Endothelial cell of umbilical vein (primary cell): ENCODE data around the gene DAD1. TPM values are rescaled to one million over a fixed set of nuclear protein-coding genes. Genes with fewer than 3 reads are reported as not detected.
"Not testable (repeated sequence)": the region's sequence is repeated elsewhere in the genome, so short reads cannot be mapped to it uniquely, and the experiment has no call there.

ENCODE experiments used
- BruUV-seq: library from RNA; stranded (reverse); fragments of 400-500 nt; replicated peaks from 2 replicates; lab custom pipeline; 2021; lab: Mats Ljungman, UMichigan
- CTCF ChIA-PET: fragments of 300-600, 350-600 bp; sonication (Branson Sonifier 250); formaldehyde crosslinking; loops from one replicate; lab custom pipeline; 2021; ENCODE audit warnings: antibody characterized with exemption, inconsistent platforms; lab: Charles Lee
- POLR2A ChIA-PET: fragments of 300-600, 350-600 bp; sonication (Branson Sonifier 250); formaldehyde crosslinking; loops from one replicate; lab custom pipeline; 2021; ENCODE audit warnings: antibody characterized with exemption, inconsistent platforms; lab: Charles Lee
- DNase-seq: peaks from one replicate; pipeline ENCODE4 v3.0.0-alpha.2; 2011; ENCODE audit warnings: low read depth, low spot score
- FAIRE-seq: peaks from 2 replicates; lab custom pipeline; 2011; peaks lifted over from hg19 to GRCh38; lab: Jason Lieb, UNC
- H2AFZ ChIP-seq: 2 replicates; pipeline ENCODE4 v1.6.0; 2012; ENCODE audit warnings: low read depth, low read length, control low read depth, inconsistent platforms
- H3K27ac ChIP-seq: 2 replicates; pipeline ENCODE4 v1.5.1; 2011; ENCODE audit warnings: low read depth, mild to moderate bottlenecking, control low read depth, low read length, moderate library complexity; ENCODE audit not compliant: insufficient read depth
- H3K27me3 ChIP-seq, 2 experiments: 2 replicates each; pipeline versions ENCODE4 v1.6.0 to v1.6.1; 2011; ENCODE audit warnings: low read length in 2 of 2, mixed read lengths in 1 of 2; ENCODE audit not compliant: control insufficient read depth in 2 of 2, insufficient read depth in 2 of 2
- H3K36me3 ChIP-seq, 2 experiments: 2 replicates in 1 of 2; 3 replicates in 1 of 2; pipeline ENCODE4 v1.5.1; 2011; ENCODE audit warnings: low read length in 2 of 2, mild to moderate bottlenecking in 1 of 2, moderate library complexity in 1 of 2; ENCODE audit not compliant: control insufficient read depth in 2 of 2, insufficient read depth in 2 of 2; ENCODE audit errors: extremely low read depth in 1 of 2
- H3K4me1 ChIP-seq: 3 replicates; pipeline ENCODE4 v1.5.1; 2011; ENCODE audit warnings: mild to moderate bottlenecking, low read length; ENCODE audit not compliant: control insufficient read depth, insufficient read depth; ENCODE audit errors: extremely low read depth
- H3K4me2 ChIP-seq: 2 replicates; pipeline ENCODE4 v1.6.1; 2011; ENCODE audit warnings: low read length, control low read depth, mixed read lengths; ENCODE audit not compliant: insufficient read depth
- H3K4me3 ChIP-seq, 3 experiments: fragments of 200-600 bp in 1 of 3; sonication (generic), shearing (Covaris generic) in 1 of 3; replicated peaks in 1 of 3; 2 replicates each; pipeline ENCODE4 v1.5.1; 2011 to 2016; ENCODE audit warnings: control low read depth in 3 of 3, low read length in 3 of 3, mild to moderate bottlenecking in 2 of 3, inconsistent platforms in 1 of 3, low read depth in 1 of 3, moderate library complexity in 1 of 3; ENCODE audit not compliant: insufficient read depth in 1 of 3
- H3K79me2 ChIP-seq: 2 replicates; pipeline ENCODE4 v1.6.0; 2012; ENCODE audit warnings: low read length, inconsistent platforms; ENCODE audit not compliant: control insufficient read depth, insufficient read depth
- H3K9ac ChIP-seq: replicated peaks from 2 replicates; pipeline ENCODE3; 2011; ENCODE audit warnings: low read length, control low read depth; ENCODE audit not compliant: insufficient read depth; ENCODE audit errors: extremely low read depth
- H3K9me1 ChIP-seq: replicated peaks from 3 replicates; pipeline ENCODE4 v1.6.0; 2011; ENCODE audit warnings: mild to moderate bottlenecking, low read length; ENCODE audit not compliant: control insufficient read depth, insufficient read depth; ENCODE audit errors: extremely low read depth
- H3K9me3 ChIP-seq: replicated peaks from 2 replicates; pipeline ENCODE4 v1.5.1; 2012; ENCODE audit warnings: low read length, inconsistent platforms; ENCODE audit not compliant: control insufficient read depth, insufficient read depth
- H4K20me1 ChIP-seq: replicated peaks from 2 replicates; pipeline ENCODE3; 2011; ENCODE audit warnings: mild to moderate bottlenecking, low read length; ENCODE audit not compliant: control insufficient read depth, insufficient read depth; ENCODE audit errors: extremely low read depth
- CTCF ChIP-seq, 2 donors: IDR thresholded peaks; 1 replicate in 1 of 2; 2 replicates in 1 of 2; pipeline ENCODE4 v1.5.1; 2011; ENCODE audit warnings: low read length in 2 of 2, mild to moderate bottlenecking in 2 of 2, moderate library complexity in 2 of 2, control low read depth in 1 of 2, inconsistent platforms in 1 of 2, low read depth in 1 of 2; ENCODE audit not compliant: insufficient read depth in 1 of 2; ENCODE audit errors: extremely low read depth in 1 of 2
- EZH2 ChIP-seq: IDR thresholded peaks from 2 replicates; pipeline ENCODE4 v1.6.1; 2012; ENCODE audit warnings: borderline replicate concordance, low read depth, mild to moderate bottlenecking, moderate library complexity, low read length, inconsistent platforms; ENCODE audit not compliant: severe bottlenecking
- FOS ChIP-seq: IDR thresholded peaks from 2 replicates; pipeline ENCODE4 v1.6.1; 2011; ENCODE audit warnings: mild to moderate bottlenecking, low read length, moderate library complexity, borderline replicate concordance; ENCODE audit not compliant: insufficient read depth
- GATA2 ChIP-seq: IDR thresholded peaks from 2 replicates; pipeline ENCODE4 v1.7.0; 2011; ENCODE audit warnings: low read depth, mild to moderate bottlenecking, moderate library complexity, mixed read lengths, low read length; ENCODE audit not compliant: insufficient read length, insufficient read depth
- JUN ChIP-seq: IDR thresholded peaks from 2 replicates; pipeline ENCODE4 v1.6.1; 2011; ENCODE audit warnings: borderline replicate concordance, low read depth; ENCODE audit not compliant: insufficient read length, insufficient read depth
- MAX ChIP-seq: IDR thresholded peaks from 2 replicates; pipeline ENCODE4 v1.6.1; 2011; ENCODE audit not compliant: insufficient read depth, insufficient read length
- MYC ChIP-seq: IDR thresholded peaks from one replicate; pipeline ENCODE4 v1.6.1; 2011; ENCODE audit warnings: mild to moderate bottlenecking, low read depth, low read length
- POLR2A ChIP-seq: IDR thresholded peaks from 2 replicates; pipeline ENCODE4 v1.6.1; 2012; ENCODE audit warnings: low read depth, mild to moderate bottlenecking, control low read depth, low read length
- POLR2AphosphoS5 ChIP-seq: IDR thresholded peaks from 2 replicates; pipeline ENCODE4 v1.6.1; 2012; ENCODE audit warnings: low read depth, mild to moderate bottlenecking, control low read depth, low read length, moderate library complexity; ENCODE audit not compliant: insufficient read depth
- dilution Hi-C: fragments of 300-500 bp; cut with MboI; formaldehyde crosslinking; loops from one replicate; pipeline ENCODE4 v1.15.0; 2019; ENCODE audit warnings: low sequenced_read_pairs; ENCODE audit not compliant: extremely low pct_ligation_motif_present
- intact Hi-C: fragments of 100-400 bp; cut with micrococcal nuclease; formaldehyde crosslinking; loops from one replicate; pipeline ENCODE4 v1.10.0; 2022
- polyA plus RNA-seq, 4 experiments: library from polyadenylated mRNA; depleted of rRNA in 3 of 4; stranded (reverse) in 3 of 4; unstranded in 1 of 4; fragments of >200 nt; gene quantifications; 2 replicates each; pipeline versions ENCODE4 v1.2.1 to v1.2.3, GENCODE V29; 2011 to 2012; ENCODE audit warnings: missing spikeins in 1 of 4
- total RNA-seq: library from RNA; stranded (reverse); gene quantifications from 2 replicates; pipeline ENCODE4 v1.2.3, GENCODE V29; 2021

The DAD1 gene
- total and polyA plus RNA-seq, 2 donors (not counting 3 experiments of a cell fraction or from before 2014, with no cell fraction given) = 299 to 1,227 TPM

DNA sequence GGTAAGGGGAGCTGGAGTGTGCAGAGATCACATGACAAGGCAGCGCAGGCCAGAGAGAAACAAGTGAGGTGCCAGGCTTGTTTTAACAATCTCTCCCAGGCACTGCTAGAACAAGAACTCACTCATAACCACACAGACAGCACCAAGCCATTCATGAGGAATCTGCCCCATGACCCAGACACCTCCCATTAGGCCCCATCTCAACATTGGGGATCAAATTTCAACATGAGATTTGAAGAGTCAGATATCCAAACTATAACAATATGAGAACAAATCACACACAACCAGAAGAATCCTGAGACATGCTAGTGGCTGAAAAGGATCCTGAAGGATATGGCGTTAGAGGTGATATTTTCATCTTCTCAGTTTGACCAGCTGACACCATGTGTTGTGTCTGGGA is 33.2 kb upstream of the DAD1 start:
- no peak overlapping the region for H3K4me2 ChIP-seq

DNA sequence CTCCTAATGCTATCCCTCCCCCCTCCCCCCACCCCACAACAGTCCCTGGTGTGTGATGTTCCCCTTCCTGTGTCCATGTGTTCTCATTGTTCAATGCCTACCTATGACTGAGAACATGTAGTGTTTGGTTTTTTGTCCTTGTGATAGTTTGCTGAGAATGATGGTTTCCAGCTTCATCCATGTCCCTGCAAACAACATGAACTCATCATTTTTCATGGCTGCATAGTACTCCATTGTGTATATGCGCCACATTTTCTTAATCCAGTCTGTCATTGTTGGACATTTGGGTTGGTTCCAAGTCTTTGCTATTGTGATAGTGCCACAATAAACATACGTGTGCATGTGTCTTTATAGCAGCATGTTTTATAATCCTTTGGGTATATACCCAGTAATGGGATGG is 26.7 kb upstream of the DAD1 start:
- H3K9me3 ChIP-seq, intact Hi-C loops, H3K9ac ChIP-seq, H3K79me2 ChIP-seq, BruUV-seq, H4K20me1 ChIP-seq, dilution Hi-C loops, H3K27me3 ChIP-seq, H3K4me3 ChIP-seq, H2AFZ ChIP-seq, H3K27ac ChIP-seq, H3K4me2 ChIP-seq, H3K9me1 ChIP-seq, FAIRE-seq, DNase-seq: not testable (repeated sequence)
- Histone ChIP-seq H3K36me3 (peaks cover 5 to 12% of the 10 kb centered on the region in 2 experiments), H3K4me1 (peaks cover 20% of the 10 kb centered on the region)
- POLR2A ChIA-PET = interaction anchor here (0.6 kb wide), 1 partner anchor 257 kb away, joined by 4 read pairs; no protein-coding TSS in a partner anchor
- CTCF ChIA-PET = interaction anchor here (1.8 kb wide), 1 partner anchor 38 kb away, joined by 5 read pairs; no protein-coding TSS in a partner anchor

More for the DNA sequence above, 33.2 kb upstream of the DAD1 start:
- peaks cover 7% of the 10 kb centered on the region for H3K4me1 ChIP-seq
- no peak overlapping the region for H3K4me3 ChIP-seq
- CTCF ChIA-PET = no interaction called here
- no peaks in the 10 kb centered on the region for H3K79me2 ChIP-seq
- H2AFZ ChIP-seq = no peak overlapping the region
- no peaks in the 10 kb centered on the region for H3K27me3 ChIP-seq
- no peak for TF ChIP-seq FOS
- no peak for TF ChIP-seq POLR2AphosphoS5
- TF ChIP-seq GATA2 = no peak
- no peak for TF ChIP-seq JUN
- no peak for TF ChIP-seq CTCF (IDR thresholded peaks at IDR 0.05; ENCODE audit: extremely low read depth in 1 of 2, insufficient read depth in 1 of 2, low read depth in 1 of 2, low read length in 2 of 2)
- TF ChIP-seq MAX = no peak
- no peak for TF ChIP-seq MYC
- TF ChIP-seq POLR2A = no peak
- TF ChIP-seq EZH2 = no peak
- FAIRE-seq = no peak
- no peak overlapping the region for H3K9ac ChIP-seq
- H3K27ac ChIP-seq = no peak overlapping the region
- dilution Hi-C loops (no loop called here), intact Hi-C loops (no loop called here)
- no peaks in the 10 kb centered on the region for H3K9me1 ChIP-seq
- H3K9me3 ChIP-seq = no peaks in the 10 kb centered on the region
- BruUV-seq = no TSS peak
- no peaks in the 10 kb centered on the region for H3K36me3 ChIP-seq
- no peaks in the 10 kb centered on the region for H4K20me1 ChIP-seq
- POLR2A ChIA-PET = no interaction called here
- DNase-seq = no peak
